HEK293T (cell line): ENCODE measurements around the gene ZNF674.

Experiments
- CTCF ChIA-PET: fragments of 350-600 bp; formaldehyde crosslinking; extraction: SDS; loops from one replicate; lab custom pipeline; 2021; ENCODE audit warnings: antibody characterized with exemption, inconsistent platforms; lab: Yijun Ruan, JAX
- POLR2A ChIA-PET: fragments of 350-600 bp; formaldehyde crosslinking; extraction: SDS; loops from one replicate; lab custom pipeline; 2020; ENCODE audit warnings: antibody characterized with exemption, inconsistent platforms; lab: Yijun Ruan, JAX
- DNase-seq: peaks from one replicate; pipeline ENCODE4 v3.0.0; 2012; ENCODE audit warnings: mixed read lengths; ENCODE audit errors: extremely low spot score
- ARNT ChIP-seq: fragments of 450-650 bp; IDR thresholded peaks from 2 replicates; pipeline ENCODE4 v1.6.1; 2017; ENCODE audit warnings: mild to moderate bottlenecking
- BHLHE40 ChIP-seq: fragments of 450-650 bp; IDR thresholded peaks from 2 replicates; pipeline ENCODE4 v1.6.1; 2016; ENCODE audit warnings: mild to moderate bottlenecking, moderate library complexity, borderline replicate concordance
- CTBP1 ChIP-seq: fragments of 450-650 bp; IDR thresholded peaks from 2 replicates; pipeline ENCODE4 v1.6.1; 2016; ENCODE audit warnings: borderline replicate concordance
- ELF4 ChIP-seq: fragments of 450-650 bp; IDR thresholded peaks from 2 replicates; pipeline ENCODE4 v1.6.1; 2017; ENCODE audit warnings: antibody characterized with exemption
- FOXA1 ChIP-seq: fragments of 450-650 bp; IDR thresholded peaks from 2 replicates; pipeline ENCODE4 v1.6.1; 2016; ENCODE audit warnings: mild to moderate bottlenecking
- FOXK2 ChIP-seq: fragments of 450-650 bp; IDR thresholded peaks from 2 replicates; pipeline ENCODE4 v1.6.1; 2016; ENCODE audit warnings: mild to moderate bottlenecking
- FOXM1 ChIP-seq: fragments of 450-650 bp; IDR thresholded peaks from 2 replicates; pipeline ENCODE4 v1.6.1; 2017; ENCODE audit warnings: mild to moderate bottlenecking, borderline replicate concordance
- HDGF ChIP-seq: fragments of 450-650 bp; IDR thresholded peaks from 2 replicates; pipeline ENCODE4 v1.6.1; 2017; ENCODE audit warnings: antibody characterized with exemption, borderline replicate concordance
- L3MBTL2 ChIP-seq: fragments of 450-650 bp; conservative IDR thresholded peaks from 2 replicates; pipeline ENCODE4 v1.6.1; 2016; ENCODE audit warnings: mild to moderate bottlenecking
- LEF1 ChIP-seq: fragments of 450-650 bp; IDR thresholded peaks from 2 replicates; pipeline ENCODE4 v1.6.1; 2017; ENCODE audit warnings: mild to moderate bottlenecking, borderline replicate concordance
- NFRKB ChIP-seq: fragments of 450-650 bp; IDR thresholded peaks from 2 replicates; pipeline ENCODE4 v1.6.1; 2016; ENCODE audit warnings: mild to moderate bottlenecking, moderate library complexity
- PKNOX1 ChIP-seq: fragments of 450-650 bp; IDR thresholded peaks from 2 replicates; pipeline ENCODE4 v1.6.1; 2016
- SP1 ChIP-seq: fragments of 450-650 bp; IDR thresholded peaks from 2 replicates; pipeline ENCODE4 v1.6.1; 2017
- SUZ12 ChIP-seq: fragments of 450-650 bp; IDR thresholded peaks from 2 replicates; pipeline ENCODE4 v1.6.1; 2016; ENCODE audit warnings: mild to moderate bottlenecking
- TARDBP ChIP-seq: fragments of 450-650 bp; IDR thresholded peaks from 2 replicates; pipeline ENCODE4 v1.6.1; 2016
- ZNF384 ChIP-seq: fragments of 450-650 bp; IDR thresholded peaks from 2 replicates; pipeline ENCODE4 v1.6.1; 2016

Gene ZNF674

GRCh38 chrX:46545111-46546005 is at the start of gene ZNF674:
Gene ZNF674 (minus strand): TSS chrX:46545421. CDS start chrX:46542087, 3,334 bp downstream.
- ChIA-PET POLR2A (no interaction called here), CTCF (no interaction called here)
- peak; percentile 63 for TF ChIP-seq ELF4
- peak; percentile 67 for TF ChIP-seq FOXK2
- no peak for TF ChIP-seq ZNF384
- TF ChIP-seq L3MBTL2, result peak; percentile 38
- peak; percentile 92 for TF ChIP-seq PKNOX1
- TF ChIP-seq TARDBP, result no peak
- no peak for TF ChIP-seq LEF1
- no peak for TF ChIP-seq FOXM1
- DNase-seq, result peak; percentile 91

- CTCF ChIA-PET, result no interaction called here
- POLR2A ChIA-PET, result no interaction called here
- no peak for DNase-seq
- TF ChIP-seq ZNF384 (no peak), FOXM1 (no peak), L3MBTL2 (no peak), FOXK2 (no peak), FOXA1 (no peak), BHLHE40 (no peak), TARDBP (no peak), LEF1 (no peak), PKNOX1 (no peak), SUZ12 (no peak), CTBP1 (no peak), HDGF (no peak), SP1 (no peak), ARNT (no peak), NFRKB (no peak), ELF4 (no peak)
These were observed 44.9 kb upstream of the ZNF674 start for GRCh38 chrX:46589977-46590723.

GRCh38 chrX:46588263-46588662 is 43.0 kb upstream of the ZNF674 start:
- ChIA-PET CTCF (interaction anchor here (1.1 kb wide), 1 partner anchor 9 kb away, joined by 5 read pairs; no protein-coding TSS in a partner anchor), POLR2A (no interaction called here)
- TF ChIP-seq HDGF, result no peak

GRCh38 chrX:46587753-46588171 is 42.5 kb upstream of the ZNF674 start:
- DNase-seq, result no peak
- TF ChIP-seq TARDBP, result no peak
- TF ChIP-seq ARNT, result no peak
- no peak for TF ChIP-seq HDGF
- TF ChIP-seq NFRKB, result no peak
- TF ChIP-seq FOXM1, result no peak
- no peak for TF ChIP-seq PKNOX1
- no peak for TF ChIP-seq CTBP1
- TF ChIP-seq BHLHE40, result no peak
- no peak for TF ChIP-seq L3MBTL2
- no peak for TF ChIP-seq LEF1
- TF ChIP-seq ZNF384, result no peak
- TF ChIP-seq ELF4, result no peak
- TF ChIP-seq FOXK2, result no peak
- TF ChIP-seq SUZ12, result no peak
- TF ChIP-seq SP1, result no peak
- POLR2A ChIA-PET, result no interaction called here
- CTCF ChIA-PET, result interaction anchor here (1.1 kb wide), 1 partner anchor 9 kb away, joined by 5 read pairs; no protein-coding TSS in a partner anchor

More at GRCh38 chrX:46588263-46588662, 43.0 kb upstream of the ZNF674 start:
- DNase-seq, result no peak

GRCh38 chrX:46587158-46587557 is 41.9 kb upstream of the ZNF674 start:
- POLR2A ChIA-PET, result no interaction called here

GRCh38 chrX:46584736-46585135 is 39.5 kb upstream of the ZNF674 start:
- no peak for DNase-seq
- ChIA-PET POLR2A (interaction anchor here (1.1 kb wide), 1 partner anchor 545 kb away, joined by 3 read pairs; no protein-coding TSS in a partner anchor), CTCF (interaction anchor here (0.7 kb wide), 1 partner anchor 12 kb away, joined by 6 read pairs; no protein-coding TSS in a partner anchor)
- TF ChIP-seq BHLHE40 (no peak), CTBP1 (no peak), SUZ12 (no peak), ELF4 (no peak), L3MBTL2 (no peak), PKNOX1 (no peak), FOXA1 (no peak), NFRKB (no peak), FOXM1 (no peak), HDGF (no peak), ARNT (no peak), ZNF384 (no peak), LEF1 (no peak), FOXK2 (no peak), SP1 (no peak), TARDBP (no peak)

More at GRCh38 chrX:46587158-46587557, 41.9 kb upstream of the ZNF674 start:
- DNase-seq, result no peak
- CTCF ChIA-PET, result interaction anchor here (1.1 kb wide), 1 partner anchor 8 kb away, joined by 5 read pairs; no protein-coding TSS in a partner anchor
- TF ChIP-seq CTBP1, result no peak
- TF ChIP-seq ELF4, result no peak
- TF ChIP-seq ZNF384, result no peak
- no peak for TF ChIP-seq BHLHE40
